Natural killer cell (primary cell): ENCODE results near the gene TNNT1. TPM values are rescaled to one million over a fixed set of nuclear protein-coding genes. Genes with fewer than 3 reads are reported as not detected.

ENCODE experiments used
- ATAC-seq, 3 donors: fragments of 150-1000 bp in 2 of 3; fragments of 200-7000 bp in 1 of 3; cut with Tn5 transposase; 1 replicate in 1 of 3; 2 replicates in 2 of 3; pipeline ENCODE4 v1.10.0; 2021; ENCODE audit warnings: mild to moderate bottlenecking in 2 of 3, moderate library complexity in 2 of 3
- DNase-seq, 2 donors: peaks; one replicate each; pipeline versions ENCODE4 v3.0.0 to v3.0.0-alpha.2; 2013 to 2021; ENCODE audit warnings: mixed read lengths in 1 of 2
- H3K27ac ChIP-seq: one replicate; pipeline ENCODE4 v1.5.1; 2013; ENCODE audit warnings: mild to moderate bottlenecking, low read length
- H3K27me3 ChIP-seq: one replicate; pipeline ENCODE4 v1.6.1; 2013; ENCODE audit warnings: low read length; ENCODE audit not compliant: control insufficient read depth, insufficient read depth
- H3K36me3 ChIP-seq: one replicate; pipeline ENCODE4 v1.6.1; 2013; ENCODE audit warnings: low read length; ENCODE audit not compliant: control insufficient read depth, insufficient read depth
- H3K4me1 ChIP-seq: one replicate; pipeline ENCODE4 v1.6.1; 2013; ENCODE audit warnings: low read length; ENCODE audit not compliant: control insufficient read depth, insufficient read depth
- H3K4me3 ChIP-seq: one replicate; pipeline ENCODE4 v1.5.1; 2013; ENCODE audit warnings: low read length
- H3K9me3 ChIP-seq: one replicate; pipeline ENCODE4 v1.6.1; 2013; ENCODE audit warnings: low read length; ENCODE audit not compliant: control insufficient read depth, insufficient read depth
- H3K27ac Mint-ChIP-seq, 2 donors: one replicate each; pipeline ENCODE4 v1.8.0; 2022; ENCODE audit warnings: mild to moderate bottlenecking in 2 of 2, mixed read lengths in 2 of 2, moderate library complexity in 1 of 2
- H3K27me3 Mint-ChIP-seq, 2 donors: one replicate each; pipeline ENCODE4 v1.8.0; 2022; ENCODE audit warnings: low read depth in 2 of 2, mixed read lengths in 2 of 2
- H3K36me3 Mint-ChIP-seq: one replicate; pipeline ENCODE4 v1.8.0; 2022; ENCODE audit warnings: mixed read lengths
- H3K4me1 Mint-ChIP-seq, 2 donors: one replicate each; pipeline ENCODE4 v1.8.0; 2022; ENCODE audit warnings: mixed read lengths in 2 of 2
- H3K4me3 Mint-ChIP-seq: one replicate; pipeline ENCODE4 v1.8.0; 2022; ENCODE audit warnings: mild to moderate bottlenecking, moderate library complexity, mixed read lengths
- H3K9me3 Mint-ChIP-seq, 2 donors: one replicate each; pipeline ENCODE4 v1.8.0; 2022; ENCODE audit warnings: mixed read lengths in 2 of 2
- WGBS: methylation state at CpG from one replicate; pipeline ENCODE4 v1.1.7; 2013; ENCODE audit warnings: missing lambda C conversion rate; ENCODE audit not compliant: insufficient coverage; 5-methylcytosine and 5-hydroxymethylcytosine counted together
- intact Hi-C: fragments of 100-400 bp; cut with micrococcal nuclease; formaldehyde crosslinking; loops from one replicate; pipeline ENCODE4 v1.14.2; 2022
- total RNA-seq, 4 donors: library from RNA; stranded (reverse); fragments of 120-200 nt in 1 of 4; gene quantifications; one replicate each; pipeline versions ENCODE4 v1.2.3 to v1.2.4, GENCODE V29; 2013 to 2022
- TF ChIP-seq, protein P1 (sequence below): fragments of 200-600 bp; IDR thresholded peaks from one replicate; pipeline ENCODE4 v1.8.0; 2022; ENCODE audit warnings: antibody characterized with exemption

TNNT1 gene
- total RNA-seq, 3 donors from 2014 or later (not counting 1 experiment from before 2014, with no cell fraction given): 0.94 TPM; not detected in 2

DNA sequence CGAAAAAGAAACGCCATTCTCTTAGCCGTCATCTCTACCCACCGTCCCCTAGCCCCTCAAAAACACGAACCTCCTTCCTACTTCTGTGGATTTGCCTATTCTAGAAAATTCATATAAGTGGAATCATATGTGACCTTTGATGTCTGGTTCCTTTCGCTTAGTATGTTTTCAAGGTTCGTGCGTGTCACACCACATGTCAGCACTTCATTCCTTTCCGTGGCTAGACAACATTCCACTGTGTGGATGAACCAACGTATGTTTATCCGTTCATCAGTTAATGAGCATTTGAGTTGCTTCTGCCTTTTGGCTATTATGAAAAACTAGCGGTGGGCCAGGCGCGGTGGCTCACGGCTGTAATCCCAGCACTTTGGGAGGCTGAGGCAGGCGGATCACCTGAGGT lies 17.6 kb downstream of the TNNT1 start:
- 94% methylated on average over 16 of the region's 16 CpGs for WGBS
- Histone ChIP-seq H3K27me3 (peaks cover 5% of the 10 kb centered on the region), H3K4me1 (no peaks in the 10 kb centered on the region), H3K9me3 (no peaks in the 10 kb centered on the region), H3K27ac (no peak overlapping the region), H3K4me3 (no peak overlapping the region), H3K36me3 (no peaks in the 10 kb centered on the region)
- Mint-ChIP-seq H3K9me3 (no peaks in the 10 kb centered on the region), H3K27ac (no peak overlapping the region), H3K36me3 (no peaks in the 10 kb centered on the region), H3K4me3 (no peak overlapping the region), H3K4me1 (no peaks in the 10 kb centered on the region), H3K27me3 (peaks cover 14 to 38% of the 10 kb centered on the region in 2 donors)
- DNase-seq: no peak
- ATAC-seq: no peak
- intact Hi-C loops: no loop called here
- TF ChIP-seq, protein P1, sequence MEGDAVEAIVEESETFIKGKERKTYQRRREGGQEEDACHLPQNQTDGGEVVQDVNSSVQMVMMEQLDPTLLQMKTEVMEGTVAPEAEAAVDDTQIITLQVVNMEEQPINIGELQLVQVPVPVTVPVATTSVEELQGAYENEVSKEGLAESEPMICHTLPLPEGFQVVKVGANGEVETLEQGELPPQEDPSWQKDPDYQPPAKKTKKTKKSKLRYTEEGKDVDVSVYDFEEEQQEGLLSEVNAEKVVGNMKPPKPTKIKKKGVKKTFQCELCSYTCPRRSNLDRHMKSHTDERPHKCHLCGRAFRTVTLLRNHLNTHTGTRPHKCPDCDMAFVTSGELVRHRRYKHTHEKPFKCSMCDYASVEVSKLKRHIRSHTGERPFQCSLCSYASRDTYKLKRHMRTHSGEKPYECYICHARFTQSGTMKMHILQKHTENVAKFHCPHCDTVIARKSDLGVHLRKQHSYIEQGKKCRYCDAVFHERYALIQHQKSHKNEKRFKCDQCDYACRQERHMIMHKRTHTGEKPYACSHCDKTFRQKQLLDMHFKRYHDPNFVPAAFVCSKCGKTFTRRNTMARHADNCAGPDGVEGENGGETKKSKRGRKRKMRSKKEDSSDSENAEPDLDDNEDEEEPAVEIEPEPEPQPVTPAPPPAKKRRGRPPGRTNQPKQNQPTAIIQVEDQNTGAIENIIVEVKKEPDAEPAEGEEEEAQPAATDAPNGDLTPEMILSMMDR: no peak

DNA sequence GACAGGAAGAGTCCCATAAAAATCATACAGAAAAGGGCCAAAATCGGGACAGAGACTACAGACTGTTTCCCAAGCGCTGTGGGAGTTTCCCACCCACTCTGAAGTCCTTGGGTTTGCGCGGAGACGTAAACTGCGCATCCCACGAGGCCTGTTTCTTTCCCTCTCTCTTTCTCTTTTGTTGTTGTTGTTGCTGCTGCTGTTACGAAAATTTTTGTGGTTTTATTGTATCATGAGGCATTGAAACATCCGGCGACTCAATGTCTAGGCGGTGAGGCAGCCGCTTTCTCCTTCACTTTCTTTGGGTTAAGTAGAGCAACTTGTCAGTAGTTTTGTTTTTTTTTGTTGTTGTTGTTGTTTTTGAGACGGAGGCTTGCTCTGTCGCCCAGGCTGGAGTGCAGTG lies 30.0 kb downstream of the TNNT1 start:
- peaks cover 39% of the 10 kb centered on the region for H3K4me1 ChIP-seq

DNA sequence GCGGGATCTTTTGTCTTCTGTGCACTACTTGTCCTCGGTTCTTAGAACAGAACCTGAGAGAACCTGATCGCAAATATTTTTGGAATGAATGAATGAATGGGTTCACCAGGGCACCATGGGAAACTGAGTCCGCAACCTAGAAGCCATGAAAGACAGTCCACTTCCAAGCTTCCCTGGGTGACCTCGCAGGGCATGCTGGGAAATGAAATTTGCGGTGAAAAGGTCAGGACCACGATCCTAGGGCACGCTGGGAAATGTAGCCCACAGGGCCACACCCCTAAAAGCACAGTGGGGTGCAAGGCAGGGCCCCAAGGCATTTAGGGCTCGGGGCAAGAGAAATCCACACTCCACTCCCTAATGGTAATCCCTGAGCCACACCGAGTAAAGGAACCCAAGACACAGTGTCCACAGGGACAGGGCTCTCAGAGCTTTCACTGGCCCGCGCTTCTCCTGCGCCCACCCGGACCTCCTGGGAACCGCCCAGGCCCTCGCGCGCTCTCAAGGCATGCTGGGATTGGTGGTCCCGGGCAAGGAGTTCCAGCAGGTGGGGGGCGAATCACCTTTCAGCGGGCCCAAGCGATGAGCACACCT lies 30.5 kb downstream of the TNNT1 start:
- no peak overlapping the region for H3K27ac ChIP-seq
- no peak for ATAC-seq
- peak overlapping the region; percentile 69 for H3K4me3 ChIP-seq
- WGBS: 24% methylated on average over 22 of the region's 22 CpGs
- no peaks in the 10 kb centered on the region for H3K9me3 Mint-ChIP-seq
- H3K4me1 ChIP-seq: peaks cover 43% of the 10 kb centered on the region
- no peaks in the 10 kb centered on the region for H3K27me3 ChIP-seq
- peaks cover 7 to 12% of the 10 kb centered on the region in 2 donors for H3K27me3 Mint-ChIP-seq
- intact Hi-C loops: loop anchor here (5.0 kb wide), 1 partner anchor 36 kb away; no protein-coding TSS in a partner anchor
- H3K4me1 Mint-ChIP-seq: peaks cover 36 to 45% of the 10 kb centered on the region in 2 donors
- DNase-seq: peak in 1 of 2 donors; percentile 27
- H3K27ac Mint-ChIP-seq: peak overlapping the region; percentile 84 to 98
- peak overlapping the region; percentile 97 for H3K4me3 Mint-ChIP-seq
- no peaks in the 10 kb centered on the region for H3K9me3 ChIP-seq
- no peaks in the 10 kb centered on the region for H3K36me3 Mint-ChIP-seq
- TF ChIP-seq, protein P1: no peak
- no peaks in the 10 kb centered on the region for H3K36me3 ChIP-seq

More for the DNA sequence above, 30.0 kb downstream of the TNNT1 start:
- peaks cover 13 to 18% of the 10 kb centered on the region in 2 donors for H3K27me3 Mint-ChIP-seq
- Histone ChIP-seq H3K4me3 (no peak overlapping the region), H3K27me3 (no peaks in the 10 kb centered on the region), H3K27ac (no peak overlapping the region), H3K36me3 (no peaks in the 10 kb centered on the region), H3K9me3 (no peaks in the 10 kb centered on the region)
- 78% methylated on average over 14 of the region's 14 CpGs for WGBS
- DNase-seq (peak in 1 of 2 donors; percentile 53), ATAC-seq (no peak)
- intact Hi-C loops: loop anchor here (5.0 kb wide), 1 partner anchor 37 kb away; no protein-coding TSS in a partner anchor
- H3K4me1 Mint-ChIP-seq: peaks cover 36 to 44% of the 10 kb centered on the region in 2 donors
- H3K4me3 Mint-ChIP-seq: peak overlapping the region; percentile 18
- no peaks in the 10 kb centered on the region for H3K36me3 Mint-ChIP-seq
- H3K9me3 Mint-ChIP-seq: no peaks in the 10 kb centered on the region
- TF ChIP-seq, protein P1: no peak
- no peak overlapping the region for H3K27ac Mint-ChIP-seq
